ENCODE measurements around the gene HSPG2. TPM values are rescaled to one million over a fixed set of nuclear protein-coding genes. Genes with fewer than 3 reads are reported as not detected.
"Not testable (repeated sequence)": the region's sequence is repeated elsewhere in the genome, so short reads cannot be mapped to it uniquely, and the experiment has no call there.

The HSPG2 gene
- total RNA-seq, 1 donor from 2014 or later, result 887 TPM

DNA sequence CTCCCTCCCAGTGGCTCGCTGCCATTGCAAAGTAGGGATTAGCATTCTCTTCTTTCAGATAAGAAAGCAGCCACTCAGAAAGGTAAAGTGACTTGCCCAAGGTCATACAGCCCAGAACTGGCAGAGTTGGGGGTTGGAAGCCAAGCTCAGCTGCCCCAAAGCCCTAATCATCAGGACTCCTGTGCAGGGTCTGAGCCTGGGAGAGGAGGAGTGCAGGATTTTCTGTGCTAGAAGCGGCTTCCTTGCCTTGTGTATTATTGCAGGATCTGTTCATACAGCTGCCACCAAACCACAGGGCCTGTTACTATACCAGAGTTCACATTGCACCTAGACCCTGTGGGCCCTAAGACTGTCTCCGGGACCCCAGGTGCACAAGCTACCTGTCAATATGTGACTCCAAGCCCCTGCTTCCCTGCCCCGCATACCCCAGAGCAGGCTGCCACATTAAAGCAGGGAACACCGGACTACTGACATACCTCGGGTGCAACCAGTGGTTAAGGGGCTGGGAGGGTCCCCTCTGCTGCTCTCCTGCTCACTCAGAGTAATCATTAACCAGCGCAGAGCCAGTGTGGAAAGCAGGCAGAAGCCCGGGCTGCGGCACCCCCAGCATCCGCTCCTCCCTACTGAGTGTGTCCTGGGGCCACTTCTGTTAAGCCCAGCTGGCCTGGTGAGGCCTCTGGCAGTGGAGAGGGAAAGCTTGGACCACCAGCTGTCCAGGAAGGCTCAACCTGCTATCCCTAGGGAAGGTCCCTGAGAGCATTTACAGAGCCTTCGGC is 15.8 kb downstream of the HSPG2 start:
- DNase-seq (ENCODE audit: low spot score) (no peak), ATAC-seq (no peak)
- intact Hi-C loops (cut with DNase I), result no loop called here

GRCh38 chr1:21919520-21919919 is 17.6 kb downstream of the HSPG2 start:
- intact Hi-C loops (cut with DNase I), result no loop called here
- no peak for DNase-seq (ENCODE audit: low spot score)
- ATAC-seq, result no peak

- ATAC-seq; DNase-seq (ENCODE audit: low spot score); intact Hi-C loops (cut with DNase I): not testable (repeated sequence)
Observed at GRCh38 chr1:21917239-21917631, 19.9 kb downstream of the HSPG2 start.

- no peak for DNase-seq (ENCODE audit: low spot score)
- intact Hi-C loops (cut with DNase I), result no loop called here
- no peak for ATAC-seq
Observed at GRCh38 chr1:21916447-21917238, 20.5 kb downstream of the HSPG2 start.

- intact Hi-C loops (cut with DNase I), result no loop called here
- ATAC-seq (peak; percentile 5), DNase-seq (ENCODE audit: low spot score) (no peak)
Observed at GRCh38 chr1:21914880-21915640, 22.1 kb downstream of the HSPG2 start.

DNA sequence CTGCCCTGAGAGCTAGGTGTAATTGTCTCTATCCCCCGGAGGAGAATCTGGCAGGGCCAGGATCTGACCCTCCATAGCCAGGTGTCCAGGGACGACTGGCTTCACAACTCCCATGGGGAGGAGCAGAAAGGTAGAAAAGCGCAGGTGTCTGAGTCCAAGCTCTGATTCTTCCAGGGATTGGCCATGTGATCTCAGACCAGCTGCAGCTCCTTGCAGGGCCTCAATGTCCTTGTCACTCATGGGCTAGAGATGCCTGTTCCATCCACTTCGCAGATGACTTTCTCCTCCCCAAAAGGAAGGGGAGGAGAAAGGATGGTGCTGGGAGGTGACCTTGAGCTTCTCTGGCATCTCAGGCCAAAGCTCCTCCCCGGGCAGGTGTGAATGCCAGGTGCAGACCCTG is 22.7 kb downstream of the HSPG2 start:
- intact Hi-C loops (cut with DNase I), result no loop called here
- ATAC-seq, result no peak
- DNase-seq (ENCODE audit: low spot score), result no peak

DNA sequence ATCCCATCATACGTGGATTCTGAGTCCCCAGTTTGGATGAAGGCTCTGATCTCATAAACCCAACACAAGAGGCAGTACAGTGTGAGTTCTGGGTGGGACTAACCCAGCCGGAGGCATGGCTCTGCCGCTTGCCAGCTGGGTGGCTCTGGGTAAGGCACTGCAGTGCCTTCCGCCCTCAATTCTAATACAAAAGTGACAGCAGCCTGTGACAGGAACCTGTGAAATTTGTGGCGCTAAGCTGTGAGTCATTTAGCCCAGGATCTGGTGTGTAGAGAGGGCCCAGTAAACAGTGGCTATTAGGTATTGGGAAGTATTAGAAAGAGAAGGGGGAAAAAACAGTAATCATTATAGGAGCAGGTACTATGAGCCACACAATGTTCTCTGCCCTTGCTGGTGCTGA is 23.3 kb downstream of the HSPG2 start:
- no peak for ATAC-seq
- intact Hi-C loops (cut with DNase I), result no loop called here

GRCh38 chr1:21913258-21913657 is 23.9 kb downstream of the HSPG2 start:
- no peak for ATAC-seq
- intact Hi-C loops (cut with DNase I), result no loop called here
- DNase-seq (ENCODE audit: low spot score), result no peak

More for the DNA sequence above, 23.3 kb downstream of the HSPG2 start:
- no peak for DNase-seq (ENCODE audit: low spot score)

GRCh38 chr1:21912038-21912758 is 24.9 kb downstream of the HSPG2 start:
- intact Hi-C loops (cut with DNase I), result no loop called here
- ATAC-seq, result no peak

GRCh38 chr1:21911205-21912001 is 25.7 kb downstream of the HSPG2 start:
- DNase-seq (ENCODE audit: low spot score), result no peak
- intact Hi-C loops (cut with DNase I), result no loop called here
- peak; percentile 70 for ATAC-seq

More at GRCh38 chr1:21912038-21912758, 24.9 kb downstream of the HSPG2 start:
- DNase-seq (ENCODE audit: low spot score), result no peak

- intact Hi-C loops (cut with DNase I), result no loop called here
- no peak for DNase-seq (ENCODE audit: low spot score)
- no peak for ATAC-seq
Observed at GRCh38 chr1:21910558-21911204, 26.4 kb downstream of the HSPG2 start.

GRCh38 chr1:21909787-21910503 is 27.2 kb downstream of the HSPG2 start:
- ATAC-seq (peak; percentile 40), DNase-seq (ENCODE audit: low spot score) (peak; percentile 82)
- intact Hi-C loops (cut with DNase I), result no loop called here

DNA sequence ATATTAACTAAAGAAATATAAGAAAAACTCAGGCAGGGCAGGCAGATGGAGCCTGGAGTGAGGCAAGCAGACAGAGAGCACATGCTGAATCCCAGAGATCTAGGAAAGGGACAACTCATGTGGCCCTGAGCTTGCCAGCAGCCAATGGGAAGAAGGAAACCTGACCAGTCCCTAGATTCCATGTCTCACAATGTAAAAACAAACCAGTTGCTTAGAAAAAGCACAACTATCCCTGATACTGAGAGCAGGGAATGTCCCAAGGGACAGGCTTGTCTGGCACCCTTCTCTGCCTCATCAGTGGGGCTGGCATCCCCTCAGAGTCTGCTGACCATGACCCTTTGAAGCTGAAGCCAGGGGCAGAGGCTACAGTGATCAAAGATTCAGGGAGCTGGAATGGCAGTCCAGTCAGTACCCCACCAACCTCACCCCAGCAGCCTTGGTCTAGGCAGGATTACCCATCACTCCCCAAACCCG is 27.8 kb downstream of the HSPG2 start:
- no peak for DNase-seq (ENCODE audit: low spot score)
- no peak for ATAC-seq
- intact Hi-C loops (cut with DNase I), result no loop called here

DNA sequence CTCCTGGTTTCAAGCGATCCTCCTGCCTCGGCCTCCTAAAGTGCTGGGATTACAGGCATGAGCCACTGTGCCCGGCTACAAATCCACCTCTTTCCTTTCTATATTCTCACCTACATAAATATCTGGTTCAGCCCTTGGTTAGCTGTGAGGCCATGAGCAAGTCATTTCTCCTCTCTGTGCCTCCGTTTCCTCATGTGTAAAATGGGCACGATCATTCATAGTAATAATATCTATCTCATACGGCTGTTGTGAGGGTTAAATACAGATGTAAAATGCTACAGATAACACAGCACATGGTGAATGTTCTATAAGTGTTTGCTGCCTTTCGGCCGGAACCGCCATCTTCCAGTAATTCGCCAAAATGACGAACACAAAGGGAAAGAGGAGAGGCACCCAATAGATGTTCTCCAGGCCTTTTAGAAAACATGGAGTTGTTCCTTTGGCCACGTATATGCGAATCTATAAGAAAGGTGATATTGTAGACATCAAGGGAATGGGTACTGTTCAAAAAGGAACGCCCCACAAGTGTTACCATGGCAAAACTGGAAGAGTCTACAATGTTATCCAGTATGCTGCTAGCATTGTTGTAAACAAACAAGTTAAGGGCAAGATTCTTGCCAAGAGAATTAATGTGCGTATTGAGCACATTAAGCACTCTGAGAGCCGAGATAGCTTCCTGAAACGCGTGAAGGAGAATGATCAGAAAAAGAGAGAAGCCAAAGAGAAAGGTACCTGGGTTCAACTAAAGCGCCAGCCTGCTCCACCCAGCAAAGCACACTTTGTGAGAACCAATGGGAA is 29.2 kb downstream of the HSPG2 start:
- DNase-seq (ENCODE audit: low spot score); intact Hi-C loops (cut with DNase I); ATAC-seq: not testable (repeated sequence)

DNA sequence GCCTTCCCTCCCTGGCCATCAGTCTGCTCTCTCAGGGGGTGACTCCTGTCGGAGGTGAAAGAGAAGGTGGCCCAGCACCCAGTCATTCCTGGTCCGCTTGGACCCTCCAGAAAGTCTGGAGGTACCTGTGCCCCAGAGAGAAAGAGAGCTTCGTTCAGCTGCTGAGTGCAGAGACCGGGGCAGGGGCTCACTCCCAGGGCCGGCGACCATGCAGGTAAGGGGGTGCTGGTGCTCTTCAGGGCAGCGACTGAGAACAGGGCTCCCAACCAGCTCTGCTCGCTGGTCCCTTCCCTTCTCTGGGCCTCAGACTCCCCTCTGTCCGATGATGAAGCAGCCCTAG is 30.1 kb downstream of the HSPG2 start:
- intact Hi-C loops (cut with DNase I), result no loop called here
- ATAC-seq (no peak), DNase-seq (ENCODE audit: low spot score) (no peak)

Data from sciatic nerve (tissue), 2 donors.